ENCODE data around the gene ABHD6. TPM values are rescaled to one million over a fixed set of nuclear protein-coding genes. Genes with fewer than 3 reads are reported as not detected.

The ABHD6 gene
- total RNA-seq, 4 donors from 2014 or later, result 18.8 to 29.7 (median 19.5) TPM

DNA sequence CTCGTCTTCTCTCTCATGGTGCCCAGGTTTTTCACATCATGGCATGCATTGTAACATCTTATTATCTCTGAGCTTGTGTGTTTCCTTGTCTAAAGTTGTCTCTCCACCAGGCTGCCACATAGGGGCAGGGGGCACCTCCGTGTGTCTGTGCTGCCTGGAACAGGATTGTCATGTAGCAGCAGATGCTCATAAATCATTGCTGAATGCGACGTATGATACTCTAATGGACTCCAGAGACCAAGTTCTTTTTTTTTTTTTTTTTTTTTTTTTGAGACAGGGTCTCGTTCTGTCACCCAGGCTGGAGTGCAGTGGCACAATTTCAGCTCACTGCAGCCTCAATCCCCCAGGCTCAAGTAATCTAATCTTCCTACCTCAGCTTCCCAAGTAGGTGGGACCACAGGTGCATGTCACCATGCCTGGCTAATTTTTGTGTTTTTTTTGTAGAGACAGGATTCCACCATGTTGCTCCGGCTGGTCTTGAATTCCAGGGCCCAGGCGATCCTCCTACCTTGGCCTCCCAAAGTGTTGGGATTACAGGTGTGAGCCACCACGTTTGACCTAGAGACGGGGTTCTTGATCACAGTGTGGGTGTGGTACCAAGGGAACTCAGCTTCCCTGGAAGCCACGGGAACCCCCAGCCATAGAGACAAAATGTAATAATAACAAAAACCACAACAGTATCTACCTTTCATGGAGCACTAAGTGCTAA, 22.1 kb upstream of the ABHD6 start:
- Histone ChIP-seq H3K9me3 (no peaks in the 10 kb centered on the region), H3K4me1 (peaks cover 0 to 17% (median 5%) of the 10 kb centered on the region in 4 donors), H3K27me3 (no peaks in the 10 kb centered on the region), H3K27ac (no peak overlapping the region), H3K4me3 (no peak overlapping the region), H3K36me3 (no peaks in the 10 kb centered on the region)
- no peak for DNase-seq (ENCODE audit: low spot score in 2 of 2)
- WGBS, 2 donors, result 83% methylated on average over 10 of the region's 10 CpGs
- TF ChIP-seq EP300 (IDR thresholded peaks at IDR 0.05), result no peak
- TF ChIP-seq POLR2A (IDR thresholded peaks at IDR 0.05), result no peak
- TF ChIP-seq, protein P1, sequence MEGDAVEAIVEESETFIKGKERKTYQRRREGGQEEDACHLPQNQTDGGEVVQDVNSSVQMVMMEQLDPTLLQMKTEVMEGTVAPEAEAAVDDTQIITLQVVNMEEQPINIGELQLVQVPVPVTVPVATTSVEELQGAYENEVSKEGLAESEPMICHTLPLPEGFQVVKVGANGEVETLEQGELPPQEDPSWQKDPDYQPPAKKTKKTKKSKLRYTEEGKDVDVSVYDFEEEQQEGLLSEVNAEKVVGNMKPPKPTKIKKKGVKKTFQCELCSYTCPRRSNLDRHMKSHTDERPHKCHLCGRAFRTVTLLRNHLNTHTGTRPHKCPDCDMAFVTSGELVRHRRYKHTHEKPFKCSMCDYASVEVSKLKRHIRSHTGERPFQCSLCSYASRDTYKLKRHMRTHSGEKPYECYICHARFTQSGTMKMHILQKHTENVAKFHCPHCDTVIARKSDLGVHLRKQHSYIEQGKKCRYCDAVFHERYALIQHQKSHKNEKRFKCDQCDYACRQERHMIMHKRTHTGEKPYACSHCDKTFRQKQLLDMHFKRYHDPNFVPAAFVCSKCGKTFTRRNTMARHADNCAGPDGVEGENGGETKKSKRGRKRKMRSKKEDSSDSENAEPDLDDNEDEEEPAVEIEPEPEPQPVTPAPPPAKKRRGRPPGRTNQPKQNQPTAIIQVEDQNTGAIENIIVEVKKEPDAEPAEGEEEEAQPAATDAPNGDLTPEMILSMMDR (IDR thresholded peaks at IDR 0.05), result no peak

DNA sequence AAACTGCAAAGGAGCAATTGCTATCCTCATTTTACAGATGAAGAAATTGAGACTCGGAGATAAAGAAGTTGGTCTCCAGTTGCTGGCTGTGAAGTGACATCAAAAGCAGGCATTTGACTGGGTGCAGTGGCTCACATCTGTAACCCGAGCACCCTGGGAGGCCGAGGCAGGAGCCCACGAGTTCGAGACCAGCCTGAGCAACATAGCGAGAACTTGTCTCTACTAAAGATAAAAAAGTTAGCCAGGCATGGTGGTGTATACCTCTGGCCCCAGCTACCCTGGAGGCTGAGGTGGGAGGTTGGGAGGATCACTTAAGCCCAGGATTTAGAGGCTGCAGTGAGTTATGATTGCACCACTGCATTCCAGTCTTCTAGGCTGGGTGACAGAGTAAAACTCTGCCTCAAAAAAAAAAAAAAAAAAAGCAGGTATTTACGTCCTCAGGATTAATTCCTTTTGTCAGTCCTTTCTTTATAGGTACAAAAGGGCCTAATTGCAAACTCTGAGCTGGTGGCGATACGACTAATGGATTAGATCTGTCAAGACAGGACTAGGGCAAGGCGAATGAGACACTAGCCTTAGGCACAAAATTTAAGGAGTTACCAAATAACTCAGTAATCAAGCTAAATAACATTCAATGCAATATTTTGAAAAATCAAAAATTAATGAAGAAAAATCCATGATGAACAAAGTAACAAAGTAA, 20.9 kb upstream of the ABHD6 start:
- Histone ChIP-seq H3K9me3 (no peaks in the 10 kb centered on the region), H3K27ac (peak overlapping the region in 2 of 4 donors; percentile 51 to 55), H3K4me1 (peaks cover 0 to 17% (median 5%) of the 10 kb centered on the region in 4 donors), H3K27me3 (no peaks in the 10 kb centered on the region), H3K4me3 (no peak overlapping the region), H3K36me3 (no peaks in the 10 kb centered on the region)
- WGBS, 2 donors, result 85 to 89% methylated on average over 10 of the region's 10 CpGs
- TF ChIP-seq EP300 (IDR thresholded peaks at IDR 0.05) (no peak), POLR2A (IDR thresholded peaks at IDR 0.05) (no peak)
- TF ChIP-seq, protein P1 (IDR thresholded peaks at IDR 0.05), result no peak
- no peak for DNase-seq (ENCODE audit: low spot score in 2 of 2)

DNA sequence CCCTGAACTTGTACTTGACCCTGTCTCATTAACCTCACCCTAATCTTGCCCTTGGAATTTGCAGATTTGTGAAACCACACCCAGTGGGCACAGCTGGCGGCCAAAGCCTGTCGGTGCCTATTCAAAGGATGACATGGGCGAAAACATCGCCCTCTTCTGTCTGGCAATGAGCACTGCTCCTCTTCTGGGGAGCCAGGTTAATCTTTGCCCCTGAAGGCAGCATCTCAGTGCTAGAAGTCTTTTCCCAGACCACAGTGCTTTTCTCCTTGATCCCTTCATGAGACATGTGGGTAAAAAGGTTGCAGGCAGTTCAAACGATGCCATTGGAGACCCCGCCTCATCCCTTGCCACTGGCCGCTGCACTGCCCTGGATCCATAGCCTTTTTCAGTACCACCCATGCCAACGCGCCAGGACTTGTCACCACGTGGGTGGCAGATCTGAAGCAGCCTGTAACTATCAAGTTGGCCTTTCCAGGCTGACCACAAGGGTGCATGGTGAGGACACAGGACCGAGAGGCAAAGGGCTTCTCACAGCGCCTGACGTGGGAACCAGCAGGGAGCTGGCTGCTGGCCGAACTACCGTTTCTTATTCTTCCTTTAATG, 20.3 kb upstream of the ABHD6 start:
- Histone ChIP-seq H3K4me1 (peaks cover 0 to 17% (median 5%) of the 10 kb centered on the region in 4 donors), H3K27me3 (no peaks in the 10 kb centered on the region), H3K9me3 (no peaks in the 10 kb centered on the region), H3K4me3 (no peak overlapping the region), H3K36me3 (no peaks in the 10 kb centered on the region), H3K27ac (peak overlapping the region in 2 of 4 donors; percentile 51 to 55)
- WGBS, 2 donors, result 14 to 15% methylated on average over 15 of the region's 15 CpGs
- DNase-seq (ENCODE audit: low spot score in 2 of 2), result peak; percentile 28 to 63
- TF ChIP-seq POLR2A (IDR thresholded peaks at IDR 0.05) (no peak), EP300 (IDR thresholded peaks at IDR 0.05) (peak in 1 of 2 donors; percentile 47)
- TF ChIP-seq, protein P1 (IDR thresholded peaks at IDR 0.05), result peak; percentile 67 to 81 (median 75)

DNA sequence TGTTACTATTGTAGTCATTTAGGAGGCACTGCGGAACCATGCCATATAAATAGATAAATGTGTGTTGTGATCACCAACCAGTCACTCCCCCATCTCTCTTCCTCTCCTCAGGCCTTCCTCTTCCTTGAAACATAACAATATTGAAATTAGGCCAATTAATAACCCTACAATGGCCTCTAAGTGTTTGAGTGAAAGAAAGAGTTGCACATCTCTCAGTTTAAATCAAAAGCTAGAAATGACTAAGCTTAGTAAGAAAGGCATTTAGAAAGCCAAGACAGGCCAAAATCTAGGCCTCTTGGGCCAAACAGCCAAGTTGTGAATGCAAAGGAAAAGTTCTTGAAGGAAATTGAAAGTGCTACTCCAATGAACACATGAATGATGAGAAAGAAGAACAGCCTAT, 18.7 kb upstream of the ABHD6 start:
- DNase-seq (ENCODE audit: low spot score in 2 of 2), result no peak
- TF ChIP-seq, protein P1 (IDR thresholded peaks at IDR 0.05), result no peak
- TF ChIP-seq POLR2A (IDR thresholded peaks at IDR 0.05) (no peak), EP300 (IDR thresholded peaks at IDR 0.05) (no peak)
- H3K36me3 ChIP-seq, result no peaks in the 10 kb centered on the region
- H3K4me3 ChIP-seq, result no peak overlapping the region
- H3K9me3 ChIP-seq, result no peaks in the 10 kb centered on the region
- no peaks in the 10 kb centered on the region for H3K27me3 ChIP-seq
- peaks cover 0 to 17% (median 5%) of the 10 kb centered on the region in 4 donors for H3K4me1 ChIP-seq
- H3K27ac ChIP-seq, result no peak overlapping the region
- WGBS, 2 donors, result 90 to 92% methylated on average over 1 of the region's 1 CpG

Measured in tibial nerve (tissue), 4 donors.